H9 (cell line): ENCODE results near the gene COMT. TPM values are rescaled to one million over a fixed set of nuclear protein-coding genes. Genes with fewer than 3 reads are reported as not detected.
A peak's percentile ranks its signal among the peaks of the same experiment; 100 is the strongest.

Experiments used
- DNase-seq: peaks from one replicate; pipeline ENCODE4 v3.0.0-alpha.2; 2017
- H2AFZ ChIP-seq: one replicate; pipeline ENCODE4 v1.6.1; 2013; ENCODE audit warnings: mild to moderate bottlenecking, low read length, control low read depth, moderate library complexity
- H2AK5ac ChIP-seq: 2 replicates; pipeline ENCODE4 v1.6.1; 2013; ENCODE audit warnings: low read length, control low read depth, mixed read lengths; ENCODE audit not compliant: insufficient read length
- H2BK120ac ChIP-seq: one replicate; pipeline ENCODE4 v1.6.1; 2013; ENCODE audit warnings: low read depth, mild to moderate bottlenecking, low read length, control low read depth, inconsistent platforms; ENCODE audit not compliant: poor library complexity, severe bottlenecking
- H2BK12ac ChIP-seq: 2 replicates; pipeline ENCODE4 v1.6.1; 2013; ENCODE audit warnings: low read length, control low read depth, mixed read lengths, low read depth; ENCODE audit not compliant: insufficient read length
- H2BK15ac ChIP-seq: 2 replicates; pipeline ENCODE4 v1.6.1; 2013; ENCODE audit warnings: low read depth, low read length, control low read depth
- H2BK20ac ChIP-seq: one replicate; pipeline ENCODE4 v1.6.1; 2013; ENCODE audit warnings: low read depth, mild to moderate bottlenecking, low read length, control low read depth, inconsistent platforms; ENCODE audit not compliant: poor library complexity, severe bottlenecking
- H2BK5ac ChIP-seq: 2 replicates; pipeline ENCODE4 v1.6.1; 2013; ENCODE audit warnings: low read length, control low read depth, mixed read lengths; ENCODE audit not compliant: insufficient read length
- H3K14ac ChIP-seq: 2 replicates; pipeline ENCODE4 v1.6.1; 2013; ENCODE audit warnings: low read length, control low read depth; ENCODE audit not compliant: insufficient read depth
- H3K18ac ChIP-seq: 2 replicates; pipeline ENCODE4 v1.6.1; 2013; ENCODE audit warnings: low read depth, mild to moderate bottlenecking, mixed read lengths, low read length, control low read depth; ENCODE audit not compliant: insufficient read length
- H3K23ac ChIP-seq: 2 replicates; pipeline ENCODE4 v1.6.1; 2013; ENCODE audit warnings: low read length, control low read depth, mixed read lengths, low read depth; ENCODE audit not compliant: insufficient read length
- H3K23me2 ChIP-seq: 2 replicates; pipeline ENCODE4 v1.6.1; 2013; ENCODE audit warnings: low read depth, mild to moderate bottlenecking, mixed read lengths, low read length, control low read depth; ENCODE audit not compliant: insufficient read length, poor library complexity, severe bottlenecking
- H3K27ac ChIP-seq: 2 replicates; pipeline ENCODE4 v1.5.1; 2013; ENCODE audit warnings: low read length, control low read depth, mixed read lengths, low read depth; ENCODE audit not compliant: insufficient read length
- H3K27me3 ChIP-seq: 2 replicates; pipeline ENCODE4 v1.6.1; 2013; ENCODE audit warnings: low read length, control low read depth, inconsistent platforms; ENCODE audit not compliant: insufficient read depth
- H3K4ac ChIP-seq: 2 replicates; pipeline ENCODE4 v1.6.1; 2013; ENCODE audit warnings: low read depth, mild to moderate bottlenecking, control low read depth, inconsistent platforms, low read length, moderate library complexity
- H3K4me1 ChIP-seq: 2 replicates; pipeline ENCODE4 v1.6.1; 2013; ENCODE audit warnings: low read length, control low read depth, inconsistent platforms; ENCODE audit not compliant: insufficient read depth
- H3K4me2 ChIP-seq: 2 replicates; pipeline ENCODE4 v1.6.1; 2013; ENCODE audit warnings: low read length, control low read depth, mixed read lengths; ENCODE audit not compliant: insufficient read length, insufficient read depth
- H3K56ac ChIP-seq: 2 replicates; pipeline ENCODE4 v1.6.1; 2013; ENCODE audit warnings: low read depth, mild to moderate bottlenecking, mixed read lengths, low read length, control low read depth; ENCODE audit not compliant: insufficient read length
- H3K79me1 ChIP-seq: 2 replicates; pipeline ENCODE4 v1.6.1; 2013; ENCODE audit warnings: low read depth, mild to moderate bottlenecking, moderate library complexity, low read length, control low read depth, inconsistent platforms; ENCODE audit not compliant: insufficient read depth, poor library complexity, severe bottlenecking
- H3K79me2 ChIP-seq: 2 replicates; pipeline ENCODE4 v1.6.1; 2013; ENCODE audit warnings: low read length, control low read depth, inconsistent platforms; ENCODE audit not compliant: insufficient read depth
- H3K9ac ChIP-seq: 2 replicates; pipeline ENCODE4 v1.6.1; 2013; ENCODE audit warnings: low read length, control low read depth, mixed read lengths; ENCODE audit not compliant: insufficient read length; ENCODE audit errors: extremely low read depth
- H3K9me3 ChIP-seq: one replicate; pipeline ENCODE4 v1.6.1; 2013; ENCODE audit warnings: low read depth, low read length, inconsistent platforms; ENCODE audit not compliant: control insufficient read depth
- H3T11ph ChIP-seq: one replicate; pipeline ENCODE4 v1.6.1; 2013; ENCODE audit warnings: mild to moderate bottlenecking, low read length, control low read depth, inconsistent platforms
- H4K20me1 ChIP-seq: one replicate; pipeline ENCODE4 v1.6.1; 2013; ENCODE audit not compliant: control insufficient read depth, insufficient read length, insufficient read depth
- H4K5ac ChIP-seq: 2 replicates; pipeline ENCODE4 v1.6.1; 2013; ENCODE audit warnings: low read depth, mild to moderate bottlenecking, mixed read lengths, low read length, control low read depth; ENCODE audit not compliant: insufficient read length
- H4K8ac ChIP-seq: replicated peaks from 2 replicates; pipeline ENCODE4 v1.6.1; 2013; ENCODE audit warnings: low read length, control low read depth, mixed read lengths, low read depth; ENCODE audit not compliant: insufficient read length
- H4K91ac ChIP-seq: 2 replicates; pipeline ENCODE4 v1.6.1; 2013; ENCODE audit warnings: low read depth, mild to moderate bottlenecking, moderate library complexity, mixed read lengths, low read length, control low read depth; ENCODE audit not compliant: insufficient read length
- H3K27ac Mint-ChIP-seq, 3 experiments: 2 replicates in 2 of 3; 3 replicates in 1 of 3; pipeline ENCODE4 v1.8.0; 2020 to 2021; ENCODE audit warnings: mixed read lengths in 3 of 3, mild to moderate bottlenecking in 1 of 3, moderate library complexity in 1 of 3
- H3K27me3 Mint-ChIP-seq: 2 replicates; pipeline ENCODE4 v1.8.0; 2021; ENCODE audit warnings: low read depth, mild to moderate bottlenecking, moderate library complexity, mixed read lengths
- H3K36me3 Mint-ChIP-seq, 3 experiments: 2 replicates in 2 of 3; 3 replicates in 1 of 3; pipeline ENCODE4 v1.8.0; 2020 to 2021; ENCODE audit warnings: low read depth in 3 of 3, mixed read lengths in 3 of 3; ENCODE audit not compliant: insufficient read depth in 1 of 3
- H3K4me1 Mint-ChIP-seq, 2 experiments: 2 replicates each; pipeline ENCODE4 v1.8.0; 2020; ENCODE audit warnings: mixed read lengths in 2 of 2
- H3K4me3 Mint-ChIP-seq, 2 experiments: 2 replicates in 1 of 2; 3 replicates in 1 of 2; pipeline ENCODE4 v1.8.0; 2020 to 2021; ENCODE audit warnings: mild to moderate bottlenecking in 2 of 2, mixed read lengths in 2 of 2, moderate library complexity in 1 of 2
- H3K9me3 Mint-ChIP-seq, 2 experiments: 2 replicates in 1 of 2; 3 replicates in 1 of 2; pipeline ENCODE4 v1.8.0; 2020; ENCODE audit warnings: mild to moderate bottlenecking in 2 of 2, mixed read lengths in 2 of 2, moderate library complexity in 1 of 2
- WGBS: extraction: QIAGEN DNeasy Blood & Tissue Kit; methylation state at CpG from one replicate; pipeline ENCODE4 v1.1.7; 2013; ENCODE audit warnings: missing lambda C conversion rate, low lambda C conversion rate, mixed read lengths; ENCODE audit not compliant: insufficient read length; ENCODE audit errors: extremely low coverage; 5-methylcytosine and 5-hydroxymethylcytosine counted together
- total RNA-seq: library from RNA; stranded (reverse); gene quantifications from 2 replicates; pipeline ENCODE4 v1.2.1, GENCODE V29; 2021
- TF ChIP-seq, protein P1 (sequence below): fragments of 200-600 bp; sonication (generic); conservative IDR thresholded peaks from 3 replicates; pipeline ENCODE4 v1.8.0; 2021; ENCODE audit warnings: antibody characterized with exemption, mild to moderate bottlenecking

The COMT gene
- total RNA-seq, 1 experiment from 2014 or later: 42.2 TPM

DNA sequence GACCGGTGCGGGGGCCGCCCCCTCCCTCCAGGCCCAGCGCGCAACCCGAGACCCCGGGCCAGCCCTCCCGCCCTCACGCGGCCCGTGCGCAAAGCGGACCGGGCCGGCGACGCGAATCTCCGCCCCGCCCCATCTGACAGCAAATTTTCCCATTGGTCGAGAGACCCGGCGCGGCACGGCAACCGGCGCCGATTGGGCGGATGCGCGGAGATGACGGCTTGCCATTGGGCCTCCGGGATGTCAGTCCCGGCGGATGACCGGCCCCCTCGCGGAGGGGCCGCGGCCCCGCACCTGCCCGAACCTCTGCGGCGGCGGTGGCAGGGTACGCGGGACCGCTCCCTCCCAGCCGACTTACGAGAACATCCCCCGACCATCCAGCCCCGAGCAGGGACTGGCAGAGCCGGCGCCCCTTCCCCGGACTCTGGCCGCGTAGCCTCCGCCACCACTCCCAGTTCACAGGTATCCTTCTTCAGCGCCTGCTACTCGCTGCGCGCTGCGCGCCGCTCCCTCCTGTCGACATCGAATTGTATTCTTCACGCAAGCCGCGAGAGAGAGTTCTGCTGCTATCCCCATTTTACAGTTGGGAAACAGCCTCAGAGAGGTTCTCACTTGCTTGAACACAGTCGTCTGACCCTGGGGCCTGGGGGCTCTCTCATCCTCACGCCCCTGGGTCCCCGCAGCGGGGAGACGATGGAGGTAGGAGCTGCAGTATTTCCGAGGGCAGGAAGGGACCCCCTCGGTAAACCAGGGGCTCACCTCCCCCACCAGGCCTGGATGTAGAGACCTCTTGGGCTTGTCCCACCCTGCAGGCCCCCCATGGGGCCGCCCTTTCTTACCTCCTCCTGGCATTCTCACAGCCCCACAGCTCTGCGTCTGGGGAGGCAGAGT is 75.4 kb downstream of the COMT start, which contains the start of gene ARVCF:
Gene ARVCF, minus strand, starts transcription at position 90 of the 888 bp plus-strand sequence. CDS start 26,029 bp downstream, outside the sequence.
- no peak within 1 kb of the TSS for H2BK120ac ChIP-seq
- no peak within 1 kb of the TSS for H2BK5ac ChIP-seq
- H4K5ac ChIP-seq: no peak within 1 kb of the TSS
- no peaks in the 10 kb centered on the region for H3K4me1 ChIP-seq
- H3K23ac ChIP-seq: no peak within 1 kb of the TSS
- Mint-ChIP-seq H3K27ac (no peak within 1 kb of the TSS; a peak in 1 of 7 replicates), H3K4me3 (peak within 1 kb of the TSS; percentile 73 to 90), H3K27me3 (peaks cover 54% of the 10 kb centered on the region), H3K4me1 (peaks cover 9 to 15% of the 10 kb centered on the region in 2 experiments), H3K9me3 (no peaks in the 10 kb centered on the region), H3K36me3 (peaks cover 0 to 2% (median 0%) of the 10 kb centered on the region in 3 experiments; a peak in 3 of 7 replicates)
- no peak within 1 kb of the TSS for H3K9ac ChIP-seq
- H3K27ac ChIP-seq: no peak within 1 kb of the TSS
- no peak within 1 kb of the TSS for H3K14ac ChIP-seq
- H4K91ac ChIP-seq: no peak within 1 kb of the TSS
- H2AK5ac ChIP-seq: no peak within 1 kb of the TSS
- H3T11ph ChIP-seq: no peak within 1 kb of the TSS
- no peak within 1 kb of the TSS for H4K8ac ChIP-seq
- H3K23me2 ChIP-seq: peaks cover 19% of the 10 kb centered on the region
- DNase-seq: peak; percentile 91
- H2BK15ac ChIP-seq: no peak within 1 kb of the TSS
- peak within 1 kb of the TSS; percentile 65 for H3K4me2 ChIP-seq
- H2AFZ ChIP-seq: no peak within 1 kb of the TSS
- no peaks in the 10 kb centered on the region for H3K9me3 ChIP-seq
- no CpG with 5 or more reads among the region's 79 CpGs for WGBS
- H4K20me1 ChIP-seq: no peaks in the 10 kb centered on the region
- no peak within 1 kb of the TSS for H3K18ac ChIP-seq
- no peak within 1 kb of the TSS for H2BK20ac ChIP-seq
- TF ChIP-seq, protein P1, sequence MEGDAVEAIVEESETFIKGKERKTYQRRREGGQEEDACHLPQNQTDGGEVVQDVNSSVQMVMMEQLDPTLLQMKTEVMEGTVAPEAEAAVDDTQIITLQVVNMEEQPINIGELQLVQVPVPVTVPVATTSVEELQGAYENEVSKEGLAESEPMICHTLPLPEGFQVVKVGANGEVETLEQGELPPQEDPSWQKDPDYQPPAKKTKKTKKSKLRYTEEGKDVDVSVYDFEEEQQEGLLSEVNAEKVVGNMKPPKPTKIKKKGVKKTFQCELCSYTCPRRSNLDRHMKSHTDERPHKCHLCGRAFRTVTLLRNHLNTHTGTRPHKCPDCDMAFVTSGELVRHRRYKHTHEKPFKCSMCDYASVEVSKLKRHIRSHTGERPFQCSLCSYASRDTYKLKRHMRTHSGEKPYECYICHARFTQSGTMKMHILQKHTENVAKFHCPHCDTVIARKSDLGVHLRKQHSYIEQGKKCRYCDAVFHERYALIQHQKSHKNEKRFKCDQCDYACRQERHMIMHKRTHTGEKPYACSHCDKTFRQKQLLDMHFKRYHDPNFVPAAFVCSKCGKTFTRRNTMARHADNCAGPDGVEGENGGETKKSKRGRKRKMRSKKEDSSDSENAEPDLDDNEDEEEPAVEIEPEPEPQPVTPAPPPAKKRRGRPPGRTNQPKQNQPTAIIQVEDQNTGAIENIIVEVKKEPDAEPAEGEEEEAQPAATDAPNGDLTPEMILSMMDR: no peak; the same call in 2 of the 3 replicates
- peaks cover 31% of the 10 kb centered on the region for H3K27me3 ChIP-seq
- H3K79me1 ChIP-seq: no peaks in the 10 kb centered on the region
- no peak within 1 kb of the TSS for H3K56ac ChIP-seq
- no peak within 1 kb of the TSS for H2BK12ac ChIP-seq
- no peaks in the 10 kb centered on the region for H3K79me2 ChIP-seq
- H3K4ac ChIP-seq: no peak within 1 kb of the TSS
